GM23338 (cell line): Measurements from ENCODE around the gene DNAJC1.

ENCODE experiments used
- CTCF ChIP-seq, 2 experiments: fragments of 200-600 bp in 1 of 2; sonication (generic) in 1 of 2; conservative IDR thresholded peaks; 2 replicates each; pipeline versions ENCODE4 v1.5.1 to v1.6.1; 2016 to 2017; ENCODE audit warnings: antibody characterized with exemption in 2 of 2, low read depth in 2 of 2, mild to moderate bottlenecking in 2 of 2, moderate library complexity in 1 of 2
- ETS1 ChIP-seq: IDR thresholded peaks from 2 replicates; pipeline ENCODE4 v1.6.1; 2016; ENCODE audit warnings: antibody characterized with exemption
- EZH2 ChIP-seq: fragments of 200-600 bp; sonication (generic); IDR thresholded peaks from one replicate; pipeline ENCODE4 v1.8.0; 2017; ENCODE audit warnings: antibody characterized with exemption, mild to moderate bottlenecking, low read depth; ENCODE audit not compliant: unreplicated experiment
- POLR2AphosphoS5 ChIP-seq: IDR thresholded peaks from 2 replicates; pipeline ENCODE4 v1.6.1; 2016; ENCODE audit warnings: antibody characterized with exemption, low read depth
- STAT1 ChIP-seq: IDR thresholded peaks from one replicate; pipeline ENCODE4 v1.6.1; 2016; ENCODE audit warnings: antibody characterized with exemption; ENCODE audit not compliant: unreplicated experiment
- TF ChIP-seq, protein P1 (sequence below): IDR thresholded peaks from one replicate; pipeline ENCODE4 v1.6.1; 2018; ENCODE audit warnings: antibody characterized with exemption; ENCODE audit not compliant: unreplicated experiment

DNA sequence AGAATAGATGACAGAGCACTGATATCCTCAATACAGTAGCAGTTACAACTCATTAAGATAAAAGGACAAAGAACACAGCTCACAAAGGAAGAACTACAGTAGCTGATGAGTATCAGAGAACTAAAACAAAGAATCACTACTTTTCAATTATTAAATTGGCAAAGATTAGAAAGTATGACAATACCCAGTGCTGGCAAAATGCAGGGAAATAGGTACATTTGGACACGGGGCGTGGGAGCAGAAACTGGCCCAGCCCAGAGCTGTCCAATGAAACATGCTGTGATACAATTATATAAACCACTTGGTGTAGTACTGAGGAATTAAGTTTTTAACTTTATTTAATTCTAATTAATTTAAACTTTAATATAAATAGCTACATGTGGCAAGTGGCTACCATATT lies 243.2 kb downstream of the DNAJC1 start:
- TF ChIP-seq EZH2 (no peak), CTCF (conservative IDR thresholded peaks at IDR 0.05; ENCODE audit: low read depth in 2 of 2) (no peak), ETS1 (no peak), POLR2AphosphoS5 (no peak), STAT1 (no peak)
- TF ChIP-seq, protein P1, sequence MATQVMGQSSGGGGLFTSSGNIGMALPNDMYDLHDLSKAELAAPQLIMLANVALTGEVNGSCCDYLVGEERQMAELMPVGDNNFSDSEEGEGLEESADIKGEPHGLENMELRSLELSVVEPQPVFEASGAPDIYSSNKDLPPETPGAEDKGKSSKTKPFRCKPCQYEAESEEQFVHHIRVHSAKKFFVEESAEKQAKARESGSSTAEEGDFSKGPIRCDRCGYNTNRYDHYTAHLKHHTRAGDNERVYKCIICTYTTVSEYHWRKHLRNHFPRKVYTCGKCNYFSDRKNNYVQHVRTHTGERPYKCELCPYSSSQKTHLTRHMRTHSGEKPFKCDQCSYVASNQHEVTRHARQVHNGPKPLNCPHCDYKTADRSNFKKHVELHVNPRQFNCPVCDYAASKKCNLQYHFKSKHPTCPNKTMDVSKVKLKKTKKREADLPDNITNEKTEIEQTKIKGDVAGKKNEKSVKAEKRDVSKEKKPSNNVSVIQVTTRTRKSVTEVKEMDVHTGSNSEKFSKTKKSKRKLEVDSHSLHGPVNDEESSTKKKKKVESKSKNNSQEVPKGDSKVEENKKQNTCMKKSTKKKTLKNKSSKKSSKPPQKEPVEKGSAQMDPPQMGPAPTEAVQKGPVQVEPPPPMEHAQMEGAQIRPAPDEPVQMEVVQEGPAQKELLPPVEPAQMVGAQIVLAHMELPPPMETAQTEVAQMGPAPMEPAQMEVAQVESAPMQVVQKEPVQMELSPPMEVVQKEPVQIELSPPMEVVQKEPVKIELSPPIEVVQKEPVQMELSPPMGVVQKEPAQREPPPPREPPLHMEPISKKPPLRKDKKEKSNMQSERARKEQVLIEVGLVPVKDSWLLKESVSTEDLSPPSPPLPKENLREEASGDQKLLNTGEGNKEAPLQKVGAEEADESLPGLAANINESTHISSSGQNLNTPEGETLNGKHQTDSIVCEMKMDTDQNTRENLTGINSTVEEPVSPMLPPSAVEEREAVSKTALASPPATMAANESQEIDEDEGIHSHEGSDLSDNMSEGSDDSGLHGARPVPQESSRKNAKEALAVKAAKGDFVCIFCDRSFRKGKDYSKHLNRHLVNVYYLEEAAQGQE, result no peak
